ENCODE data around the gene LRIG2.

LRIG2 gene

GRCh38 chr1:113168946-113169345, 95.9 kb downstream of the LRIG2 start:
- DNase-seq (ENCODE audit: low read depth): no peak

GRCh38 chr1:113169591-113169990, 96.6 kb downstream of the LRIG2 start:
- DNase-seq (ENCODE audit: low read depth): no peak

- DNase-seq (ENCODE audit: low read depth): no peak
Observed at GRCh38 chr1:113170519-113170918, 97.5 kb downstream of the LRIG2 start.

- DNase-seq (ENCODE audit: low read depth): no peak
Observed at GRCh38 chr1:113178106-113178505, 105.1 kb downstream of the LRIG2 start.

GRCh38 chr1:113178522-113178921, 105.5 kb downstream of the LRIG2 start:
- peak; percentile 24 for DNase-seq (ENCODE audit: low read depth)
